Hepatocyte (in vitro differentiated cells): Measurements from ENCODE around the gene DDR1.

Experiments
- CTCF ChIP-seq: fragments of 200-600 bp; sonication (generic); IDR thresholded peaks from 2 replicates; pipeline ENCODE4 v1.5.1; 2016; ENCODE audit warnings: antibody characterized with exemption, mild to moderate bottlenecking; ENCODE audit not compliant: poor library complexity
- EZH2 ChIP-seq: fragments of 200-600 bp; sonication (generic); IDR thresholded peaks from 2 replicates; pipeline ENCODE4 v1.6.1; 2016; ENCODE audit warnings: antibody characterized with exemption, mild to moderate bottlenecking, borderline replicate concordance

GRCh38 chr6:30888816-30889495, 4.6 kb downstream of the DDR1 start:
- TF ChIP-seq CTCF (no peak), EZH2 (no peak)
